ENCODE results near the gene B3GNT2.
"Not testable (repeated sequence)": the region's sequence is repeated elsewhere in the genome, so short reads cannot be mapped to it uniquely, and the experiment has no call there.

Gene B3GNT2

DNA sequence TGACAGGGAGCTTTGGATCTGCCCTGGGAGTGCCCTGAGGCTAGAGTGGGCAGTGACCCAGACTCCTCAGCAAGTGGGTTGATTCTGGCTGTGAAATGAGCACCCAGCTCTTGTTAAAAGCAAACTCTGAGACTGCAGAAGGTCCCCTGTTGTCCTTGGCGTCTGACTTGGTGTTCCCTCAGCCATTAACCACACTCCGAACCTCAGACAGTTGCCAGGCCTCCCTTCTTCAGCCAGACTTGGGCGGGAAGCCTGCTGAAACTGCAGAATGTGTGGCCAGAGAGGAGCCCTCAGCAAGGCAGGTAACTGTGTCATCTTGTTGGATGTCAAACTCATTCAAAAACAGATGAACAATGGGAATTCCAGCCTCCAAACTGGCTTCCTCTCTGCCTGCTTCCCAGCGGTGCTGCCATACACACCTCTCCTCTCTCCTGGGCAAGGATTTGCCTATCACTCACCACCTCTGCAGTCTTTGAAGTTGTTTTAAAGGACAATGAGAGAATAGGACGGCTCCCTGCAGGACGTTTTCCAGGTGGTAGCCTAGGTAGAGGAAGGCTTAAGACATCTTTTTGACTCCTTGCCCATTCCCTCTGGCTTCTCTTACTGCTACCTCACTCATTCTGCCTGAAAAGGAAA lies 38.9 kb upstream of the B3GNT2 start:
- no peaks in the 10 kb centered on the region for H3K27me3 ChIP-seq (ENCODE audit: insufficient read depth, poor library complexity, severe bottlenecking)
- no peak overlapping the region for H3K4me3 ChIP-seq (replicated peaks; ENCODE audit: insufficient read depth, low read length)
- DNase-seq (ENCODE audit: low read depth in 1 of 2, low spot score in 1 of 2), result no peak
- TF ChIP-seq CTCF (IDR thresholded peaks at IDR 0.05; ENCODE audit: insufficient read depth, low read length), result no peak
- TF ChIP-seq GABPA (IDR thresholded peaks at IDR 0.05; ENCODE audit: low read depth), result no peak
- no peak for TF ChIP-seq POLR2AphosphoS5 (IDR thresholded peaks at IDR 0.05; ENCODE audit: low read depth)
- no peak for TF ChIP-seq SPI1 (IDR thresholded peaks at IDR 0.05; ENCODE audit: borderline replicate concordance, low read depth)
- no peak for TF ChIP-seq REST (IDR thresholded peaks at IDR 0.05; ENCODE audit: insufficient replicate concordance, low read depth)
- no peak overlapping the region for H3K27ac ChIP-seq (replicated peaks)

DNA sequence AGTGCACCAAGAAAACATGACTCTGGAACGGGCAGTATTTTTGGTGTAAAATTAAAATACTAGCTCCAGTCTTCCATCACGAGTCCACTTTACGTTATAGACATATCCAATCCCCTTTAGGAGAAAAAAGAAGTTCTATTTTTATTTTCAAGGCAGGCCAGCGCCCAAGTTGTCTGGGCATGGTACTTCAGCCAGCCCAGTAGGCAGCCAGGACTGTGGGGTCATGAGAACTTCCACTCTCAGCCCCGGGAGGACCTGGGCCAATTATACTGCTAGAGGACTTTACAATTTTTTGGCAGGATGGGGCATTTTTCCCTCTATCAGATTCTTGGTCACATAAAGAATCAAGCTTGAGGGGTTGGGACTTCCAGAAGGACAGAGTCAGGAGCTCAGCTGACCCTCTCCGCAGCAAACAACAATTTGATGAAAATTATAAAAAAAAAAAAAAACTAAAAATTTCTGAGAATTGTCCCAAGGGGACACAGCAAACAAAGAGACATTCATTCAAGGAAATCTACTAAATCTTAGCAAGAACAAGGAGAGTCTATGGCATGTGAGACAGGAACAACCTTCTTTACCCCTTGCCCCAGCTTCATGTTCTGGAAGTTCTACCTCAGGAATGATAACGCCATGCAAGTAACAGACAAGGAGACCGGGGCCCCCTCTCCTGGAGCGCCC lies 37.3 kb upstream of the B3GNT2 start:
- Histone ChIP-seq H3K27ac (replicated peaks) (no peak overlapping the region), H3K4me3 (replicated peaks; ENCODE audit: insufficient read depth, low read length) (no peak overlapping the region), H3K27me3 (ENCODE audit: insufficient read depth, poor library complexity, severe bottlenecking) (no peaks in the 10 kb centered on the region)
- no peak for TF ChIP-seq GABPA (IDR thresholded peaks at IDR 0.05; ENCODE audit: low read depth)
- TF ChIP-seq SPI1 (IDR thresholded peaks at IDR 0.05; ENCODE audit: borderline replicate concordance, low read depth), result no peak
- no peak for DNase-seq (ENCODE audit: low read depth in 1 of 2, low spot score in 1 of 2)

DNA sequence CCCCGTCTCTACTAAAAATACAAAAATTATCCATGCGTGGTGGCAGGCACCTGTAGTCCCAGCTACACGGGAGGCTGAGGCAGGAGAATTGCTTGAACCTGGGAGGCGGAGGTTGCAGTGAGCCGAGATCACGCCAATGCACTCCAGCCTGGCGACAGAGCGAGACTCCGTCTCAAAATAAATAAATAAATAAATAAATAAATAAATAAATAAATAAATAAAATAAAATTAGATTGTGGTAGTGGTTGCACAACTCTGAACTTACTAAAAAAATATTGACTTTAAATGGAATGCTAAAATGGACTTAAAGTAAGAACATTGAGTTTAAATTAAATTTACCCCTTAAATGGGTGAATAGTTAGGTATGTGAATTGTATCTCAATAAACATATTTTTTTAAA lies 35.2 kb upstream of the B3GNT2 start:
- H3K27ac ChIP-seq (replicated peaks); DNase-seq (ENCODE audit: low read depth in 1 of 2, low spot score in 1 of 2); H3K27me3 ChIP-seq (ENCODE audit: insufficient read depth, poor library complexity, severe bottlenecking); H3K4me3 ChIP-seq (replicated peaks; ENCODE audit: insufficient read depth, low read length): not testable (repeated sequence)

GRCh38 chr2:62163106-62163831 lies 32.6 kb upstream of the B3GNT2 start:
- Histone ChIP-seq H3K27ac (replicated peaks) (no peak overlapping the region), H3K27me3 (ENCODE audit: insufficient read depth, poor library complexity, severe bottlenecking) (no peaks in the 10 kb centered on the region), H3K4me3 (replicated peaks; ENCODE audit: insufficient read depth, low read length) (no peak overlapping the region)
- DNase-seq (ENCODE audit: low read depth in 1 of 2, low spot score in 1 of 2), result no peak
- no peak for TF ChIP-seq SPI1 (IDR thresholded peaks at IDR 0.05; ENCODE audit: borderline replicate concordance, low read depth)
- TF ChIP-seq GABPA (IDR thresholded peaks at IDR 0.05; ENCODE audit: low read depth), result no peak
- no peak for TF ChIP-seq POLR2AphosphoS5 (IDR thresholded peaks at IDR 0.05; ENCODE audit: low read depth)
- no peak for TF ChIP-seq REST (IDR thresholded peaks at IDR 0.05; ENCODE audit: insufficient replicate concordance, low read depth)
- TF ChIP-seq CTCF (IDR thresholded peaks at IDR 0.05; ENCODE audit: insufficient read depth, low read length), result no peak
